AG08396 (cell line): ENCODE results near the gene PITPNM2.

ENCODE experiments used
- DNase-seq: peaks from one replicate; pipeline ENCODE4 v3.0.0; 2012; ENCODE audit warnings: low spot score, mixed read lengths

Gene PITPNM2

DNA sequence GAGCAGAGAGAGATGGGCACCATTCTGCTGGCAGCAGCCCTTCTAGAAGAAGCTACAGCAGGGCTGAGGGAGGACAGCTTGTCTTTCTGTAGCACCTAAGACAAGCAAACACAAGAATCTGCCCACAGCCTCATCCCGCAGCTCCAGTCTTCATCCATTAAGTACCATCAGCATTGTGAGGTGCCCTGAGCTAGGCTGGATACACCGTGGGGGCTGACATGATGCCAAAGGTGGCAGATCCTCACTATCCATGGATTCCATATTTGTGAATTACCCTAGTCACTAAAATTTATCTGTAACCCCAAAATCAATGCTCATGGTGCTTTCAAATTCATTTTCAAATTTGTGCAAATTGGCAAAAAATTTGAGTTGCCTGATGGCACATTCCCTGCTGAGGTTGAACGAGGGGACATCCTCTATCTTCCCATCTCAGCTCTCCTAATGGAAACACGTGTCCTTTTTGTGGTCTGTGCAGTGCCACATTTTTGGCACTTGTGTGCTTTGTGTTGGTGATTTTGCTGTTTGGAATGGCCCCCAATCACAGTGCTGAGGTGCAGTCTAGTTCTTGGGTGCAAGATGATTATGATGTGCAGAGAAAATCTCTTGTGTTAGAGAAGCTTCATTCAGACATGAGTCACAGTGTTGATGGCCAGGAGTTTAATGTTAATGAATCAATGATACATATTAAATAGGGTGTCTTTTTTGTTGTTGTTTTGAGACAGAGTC is 7.0 kb downstream of the PITPNM2 start:
- no peak for DNase-seq

DNA sequence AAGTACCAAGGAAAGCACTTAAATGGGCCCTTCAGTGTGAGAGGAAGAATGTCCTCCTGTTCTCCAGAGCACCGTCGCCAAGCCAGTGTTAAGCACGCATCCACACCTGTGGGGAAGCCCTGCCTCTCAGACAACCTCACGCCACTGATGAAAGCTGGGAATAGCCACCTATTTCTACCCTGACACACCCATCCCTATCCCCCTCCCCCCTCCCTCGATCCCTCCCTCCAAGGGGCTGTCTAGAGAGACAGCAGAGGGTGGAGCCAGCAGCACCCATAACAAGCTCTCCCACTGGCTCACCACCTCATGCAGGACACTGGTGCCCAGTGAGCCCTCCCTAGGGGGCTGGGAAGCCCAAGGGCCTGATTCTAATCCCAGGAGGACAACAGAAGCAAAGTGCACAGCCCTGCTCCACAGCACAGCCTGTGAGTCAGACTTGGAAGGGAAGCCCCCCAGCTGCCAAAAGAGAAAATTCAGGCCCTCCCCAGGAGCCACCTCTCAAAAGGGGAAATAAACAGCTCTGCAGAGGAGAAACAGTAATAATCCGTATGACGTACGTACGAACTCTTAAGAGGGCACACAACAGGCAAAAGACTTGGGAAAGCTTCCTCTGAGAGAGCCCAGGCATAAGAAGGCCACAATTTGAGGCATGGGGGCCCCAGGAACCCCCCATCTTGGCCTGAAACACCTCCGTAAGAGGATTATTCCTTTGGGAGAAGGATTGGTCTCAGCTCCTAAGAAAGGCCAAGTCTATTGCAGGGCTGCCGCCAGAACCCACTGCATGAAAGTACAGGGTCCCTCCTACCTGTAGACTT is 7.8 kb downstream of the PITPNM2 start:
- DNase-seq = no peak

DNA sequence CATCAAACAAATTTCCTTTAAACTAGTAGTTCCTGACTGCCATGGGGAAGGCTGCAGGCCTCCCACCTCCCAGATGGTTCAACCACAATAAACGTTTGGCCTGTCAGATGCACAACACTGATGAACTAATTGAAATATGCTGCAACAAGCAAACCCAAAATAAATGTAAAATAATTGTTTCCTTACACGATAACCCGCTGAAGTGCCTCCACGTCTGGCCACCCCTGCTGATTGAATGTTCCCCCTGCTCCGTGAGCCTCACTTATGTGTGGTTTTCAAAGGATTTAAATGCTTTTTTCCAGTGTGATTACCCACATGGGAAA is 8.4 kb downstream of the PITPNM2 start:
- DNase-seq = no peak

DNA sequence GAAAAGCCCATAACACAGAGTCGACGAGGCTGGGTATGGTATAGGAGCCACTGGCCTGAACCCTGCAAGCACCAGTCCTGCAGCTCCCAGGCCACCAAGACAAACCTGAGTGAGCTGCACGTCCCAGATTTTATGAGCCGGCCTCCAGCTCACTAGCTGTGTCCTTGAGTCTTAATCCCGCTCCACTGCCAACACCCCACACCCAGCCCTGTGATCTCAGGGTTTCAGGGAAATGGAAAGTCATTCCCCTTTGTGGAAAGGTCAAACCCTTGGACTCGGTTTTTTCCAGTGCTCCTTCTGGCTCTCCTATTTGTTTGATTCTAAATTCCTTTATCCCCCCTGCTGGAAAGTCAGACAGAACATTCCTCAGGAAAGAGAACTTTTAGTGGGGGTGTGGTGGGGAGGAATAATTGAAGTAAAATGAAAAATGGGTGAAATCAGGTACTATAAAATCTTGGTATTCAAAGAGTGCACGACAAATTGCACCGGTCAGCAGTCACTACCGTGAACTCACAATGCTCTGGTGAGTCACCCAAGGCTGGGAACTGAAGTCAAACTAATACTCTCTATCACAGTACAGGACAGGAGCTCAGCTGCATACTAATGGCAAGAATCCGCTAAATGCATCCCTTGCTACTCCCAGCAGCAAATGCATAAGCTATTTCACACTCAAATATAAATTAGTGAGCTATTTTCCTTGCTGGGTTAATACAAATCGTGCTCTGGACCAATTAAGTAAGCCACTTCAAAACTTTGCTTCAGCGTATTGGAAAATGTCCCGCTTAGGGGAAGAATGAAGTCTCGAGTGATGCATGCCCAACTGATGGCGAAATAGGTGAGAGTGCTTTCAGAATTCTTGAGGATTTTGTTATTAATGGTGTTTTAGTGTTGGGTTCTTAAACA is 9.0 kb downstream of the PITPNM2 start:
- DNase-seq = peak; percentile 46

DNA sequence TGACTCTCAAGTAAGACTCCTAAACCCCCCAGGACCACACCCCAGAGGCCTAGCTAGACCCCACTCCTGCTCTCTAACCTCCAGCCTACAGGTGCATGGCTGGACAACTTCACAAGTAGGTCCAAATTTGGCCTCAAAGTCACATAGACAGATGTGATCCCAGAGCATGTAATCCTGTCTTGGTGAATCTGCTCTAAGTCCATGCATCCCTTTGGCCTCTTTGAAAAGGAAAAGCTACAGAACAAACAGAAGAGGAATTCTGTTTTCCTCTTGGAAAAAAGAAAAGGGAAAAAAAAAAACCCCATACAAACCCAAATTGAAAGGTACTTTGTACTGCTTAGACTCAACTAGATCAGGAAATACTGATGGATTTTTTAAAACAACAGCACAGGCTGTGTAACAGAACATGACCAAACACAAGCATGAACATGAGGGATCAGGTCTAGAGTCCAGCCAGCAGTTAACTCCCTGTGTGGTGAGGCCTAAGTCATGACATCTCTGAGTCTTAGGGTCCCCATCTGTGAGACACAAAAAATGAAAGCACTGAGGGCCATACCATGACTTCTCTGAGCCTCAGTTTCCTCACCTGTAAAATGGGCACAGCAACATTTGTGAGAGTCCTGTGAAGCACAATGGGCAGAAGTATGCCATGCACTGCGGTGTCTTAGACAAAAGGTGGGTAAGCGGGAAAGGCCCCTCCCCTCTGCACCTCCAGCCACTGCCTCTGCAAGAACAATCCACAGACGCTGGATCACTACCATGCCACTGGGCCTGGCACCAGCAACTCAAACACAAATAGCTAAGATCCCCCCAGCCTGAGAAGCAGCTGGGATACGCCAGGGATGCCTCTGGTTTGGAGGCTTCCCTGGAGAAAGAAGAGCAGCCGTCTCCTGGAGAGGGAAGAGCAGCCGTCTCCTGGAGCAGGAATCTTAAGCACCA is 9.9 kb downstream of the PITPNM2 start:
- DNase-seq = no peak

DNA sequence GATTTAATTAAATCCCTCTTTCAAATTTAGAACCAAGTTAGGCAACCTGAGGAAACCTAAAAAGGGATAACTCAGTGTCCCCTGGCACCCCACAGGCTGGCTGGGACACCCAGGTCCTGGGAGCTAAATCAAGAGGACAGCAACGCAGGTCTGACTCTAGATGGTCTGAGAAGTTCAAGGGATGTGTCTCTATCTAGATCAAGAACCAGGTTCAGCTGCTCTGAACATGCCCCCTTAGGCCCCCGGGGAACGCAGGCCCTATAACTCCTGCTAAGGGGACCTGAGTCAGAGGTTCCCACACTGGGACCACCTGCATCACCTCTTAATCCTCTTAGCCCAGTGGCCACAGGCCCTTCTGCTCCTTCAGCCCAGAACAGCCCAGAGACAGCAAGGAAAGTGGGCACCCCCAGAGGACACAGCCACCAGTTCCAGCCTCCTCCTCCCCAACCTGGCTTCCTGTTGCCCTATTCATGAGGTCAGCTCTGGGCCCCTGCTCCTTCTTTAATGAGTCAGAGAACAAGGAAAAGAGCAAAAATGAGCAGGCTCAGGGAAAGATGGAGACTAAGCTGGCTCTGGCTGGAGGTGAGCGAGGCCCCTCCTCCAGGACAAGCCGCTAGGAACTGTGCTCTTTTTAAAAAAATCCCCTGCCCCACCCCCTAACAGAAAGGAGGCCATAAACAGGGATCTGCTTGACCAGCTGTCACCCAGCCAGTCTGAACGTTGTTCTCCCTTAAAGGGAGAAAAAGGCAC is 10.8 kb downstream of the PITPNM2 start:
- DNase-seq = no peak

DNA sequence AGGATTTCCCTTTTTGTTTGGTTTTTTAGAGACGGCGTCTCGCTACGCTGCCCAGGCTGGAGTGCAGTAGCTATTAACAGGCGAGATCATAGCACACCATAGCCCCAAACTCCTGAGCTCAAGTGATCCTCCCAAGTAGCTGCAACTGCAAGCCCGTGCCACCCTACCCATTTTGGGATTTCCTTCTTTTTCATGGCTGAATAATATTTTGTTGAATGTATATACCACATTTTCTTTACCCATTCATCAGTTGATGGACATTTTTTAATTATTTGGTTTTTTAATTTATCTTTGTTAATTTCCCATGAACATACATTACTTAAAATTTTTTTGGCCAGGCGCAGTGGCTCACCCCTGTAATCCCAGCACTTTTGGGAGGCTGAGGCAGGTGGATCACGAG is 15.2 kb downstream of the PITPNM2 start:
- no peak for DNase-seq

DNA sequence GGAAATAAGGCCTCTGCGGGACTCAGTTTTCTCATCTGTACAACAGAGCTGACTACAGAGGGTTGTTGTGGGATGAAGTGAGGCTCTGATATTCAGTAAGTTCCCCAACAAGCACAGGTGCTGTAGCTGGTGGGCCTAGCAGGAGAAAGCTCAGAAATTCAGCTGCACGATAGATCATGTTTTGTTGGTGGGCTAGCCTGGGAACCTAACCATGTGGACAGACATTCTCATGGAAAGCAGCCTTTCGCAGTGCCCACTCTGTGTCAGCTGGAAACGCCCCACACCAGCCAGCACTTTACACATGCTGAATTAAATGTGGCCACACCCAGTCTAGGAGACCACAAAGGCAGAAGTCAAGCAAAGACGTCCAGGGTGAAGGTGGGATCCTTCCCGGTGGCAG is 16.1 kb downstream of the PITPNM2 start:
- DNase-seq = no peak

DNA sequence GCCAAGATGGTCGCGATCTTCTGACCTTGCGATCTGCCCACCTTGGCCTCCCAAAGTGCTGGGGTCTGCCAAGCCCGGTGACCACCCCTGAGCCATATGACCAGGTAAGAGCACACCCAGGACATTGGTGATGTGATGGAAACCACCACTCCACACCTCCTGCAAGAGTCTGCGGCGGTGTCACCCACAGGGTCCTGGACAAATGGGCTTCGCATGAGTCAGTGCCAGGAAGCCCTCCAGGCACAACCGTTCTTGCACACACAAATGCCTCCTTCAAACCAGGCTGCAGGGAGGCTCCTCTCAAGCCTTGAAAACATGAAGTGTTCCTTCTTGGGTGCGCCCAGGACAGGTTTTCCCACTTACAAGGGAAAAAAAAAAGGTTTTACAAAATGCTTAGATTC is 16.6 kb downstream of the PITPNM2 start:
- no peak for DNase-seq

DNA sequence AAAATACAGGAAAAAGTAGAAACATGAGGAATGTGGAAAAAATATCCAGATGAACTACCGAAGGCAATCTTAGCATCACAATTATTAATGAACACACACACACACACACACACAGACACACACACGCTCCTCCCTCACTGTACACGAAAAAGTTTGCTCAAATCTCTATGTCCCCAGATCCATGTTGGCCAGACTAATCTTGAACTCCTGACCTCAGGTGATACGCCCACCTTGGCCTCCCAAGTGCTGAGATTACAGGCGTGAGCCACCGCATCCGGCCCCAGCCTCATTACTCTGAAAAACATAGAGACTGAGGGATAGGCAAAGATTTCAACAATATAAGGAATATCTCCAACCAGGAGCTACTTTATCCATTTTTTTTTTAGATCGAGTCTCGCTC is 17.2 kb downstream of the PITPNM2 start:
- no peak for DNase-seq

DNA sequence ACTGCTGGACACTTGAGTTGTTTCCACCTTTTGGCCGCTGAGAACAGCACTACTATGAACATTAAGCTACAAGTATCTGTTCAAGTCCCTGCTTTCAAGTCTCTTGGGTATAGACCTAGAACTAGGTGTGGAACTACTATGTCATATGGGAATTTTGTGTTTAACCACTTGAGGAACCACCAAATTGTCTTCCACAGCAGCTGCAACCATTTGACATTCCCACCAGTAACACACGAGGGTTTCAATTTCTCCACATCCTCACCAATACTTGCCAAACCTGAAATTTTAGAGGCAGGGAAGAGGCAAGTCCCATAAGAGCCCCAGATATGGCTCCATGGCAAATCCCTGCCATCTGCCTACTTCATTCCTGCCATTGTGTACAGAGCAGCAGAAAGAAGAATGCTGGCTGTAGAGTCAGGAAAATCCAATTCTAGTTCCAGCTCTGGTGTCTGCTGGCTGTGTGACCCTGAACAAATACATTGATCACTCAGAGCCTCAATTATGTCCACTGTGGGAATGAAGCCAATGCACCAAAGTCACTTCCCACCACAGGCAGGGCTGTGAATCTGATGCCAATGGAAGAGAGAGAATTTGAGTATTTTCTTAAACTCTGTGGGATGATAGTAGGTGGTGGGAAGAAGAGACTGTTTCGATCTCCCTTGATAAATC is 17.8 kb downstream of the PITPNM2 start:
- DNase-seq = no peak

DNA sequence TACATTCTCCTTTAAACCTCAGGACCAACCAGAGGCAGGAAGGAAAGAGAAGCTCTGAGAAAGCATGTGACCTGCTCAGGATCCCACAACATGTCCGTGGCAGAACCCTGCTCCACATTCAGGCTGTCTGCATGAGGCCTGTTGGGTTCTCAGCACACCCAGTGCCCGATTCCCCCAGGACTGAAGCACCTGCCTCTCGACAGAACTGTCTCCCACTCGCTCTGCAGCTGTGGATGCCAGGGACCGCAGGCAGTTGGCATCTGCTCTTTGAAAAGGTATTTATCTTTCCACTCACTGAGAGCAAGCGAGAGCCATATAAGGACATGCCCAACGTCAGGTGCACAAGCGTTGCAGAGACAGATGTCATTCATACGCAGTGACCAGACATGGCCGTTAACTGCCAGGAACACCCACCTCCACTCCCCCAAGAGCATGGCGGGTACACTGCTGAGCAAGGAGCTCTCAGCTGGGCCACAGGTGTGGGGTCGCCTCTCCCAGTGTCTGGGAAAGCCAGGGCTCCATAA is 18.9 kb downstream of the PITPNM2 start:
- no peak for DNase-seq

DNA sequence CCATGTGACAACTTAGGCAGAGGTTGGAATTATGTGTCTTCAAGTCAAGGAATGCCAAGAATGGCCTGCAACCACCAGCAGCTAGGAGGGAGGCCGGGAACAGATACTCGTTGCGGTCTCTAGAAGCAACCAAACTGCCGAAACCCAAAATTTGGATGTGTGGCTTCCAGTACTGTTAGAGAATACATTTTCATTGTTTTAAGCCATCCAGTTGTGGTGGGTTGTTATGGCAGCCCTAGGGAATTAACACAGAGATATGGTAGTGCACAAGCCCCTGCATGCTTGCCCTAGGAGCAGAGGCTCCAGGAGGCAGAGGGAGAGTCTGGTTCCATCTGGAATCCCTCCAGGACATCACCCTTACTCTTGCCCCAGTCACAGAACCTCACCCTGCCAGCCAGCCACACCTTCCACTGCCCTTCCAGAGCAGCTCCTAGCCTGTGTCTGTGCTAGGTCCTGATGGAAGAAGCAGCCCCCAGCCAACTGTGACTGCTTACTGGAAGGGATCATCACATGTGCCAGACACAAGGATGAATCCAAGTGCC is 19.5 kb downstream of the PITPNM2 start:
- DNase-seq = no peak

DNA sequence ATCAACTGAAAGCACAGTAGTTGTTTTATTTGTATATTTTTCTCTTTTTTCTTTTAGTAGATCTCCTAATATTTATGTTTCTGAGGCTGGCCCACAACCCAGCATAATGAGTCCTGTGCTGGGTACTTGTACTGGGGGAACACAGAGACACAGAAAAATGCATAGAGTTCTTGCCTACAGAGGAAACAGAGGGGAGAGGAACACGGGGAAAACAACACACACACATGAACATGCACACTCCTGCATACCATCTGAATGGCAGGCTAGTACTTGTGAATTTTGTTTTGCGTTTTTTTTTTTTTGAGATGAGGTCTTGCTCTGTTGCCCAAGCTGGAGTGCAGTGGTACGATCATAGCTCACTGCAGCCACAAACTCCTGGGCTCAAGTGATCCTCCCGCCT is 21.3 kb downstream of the PITPNM2 start:
- no peak for DNase-seq

DNA sequence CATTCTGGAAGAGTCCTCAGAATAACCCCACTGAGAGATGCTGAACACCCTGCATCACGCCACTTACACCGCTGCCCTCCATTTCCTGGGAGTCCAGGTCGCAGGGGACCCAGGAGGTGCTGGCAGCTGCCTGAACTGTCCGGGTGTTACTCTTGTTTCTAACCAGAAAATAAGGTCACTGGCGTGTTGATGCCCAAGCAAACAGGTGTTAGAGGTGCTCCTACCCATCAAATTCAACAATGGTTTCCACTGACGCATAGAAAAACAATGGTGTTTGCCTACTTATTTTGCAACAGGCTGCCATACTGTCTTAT is 23.8 kb downstream of the PITPNM2 start:
- DNase-seq = no peak

DNA sequence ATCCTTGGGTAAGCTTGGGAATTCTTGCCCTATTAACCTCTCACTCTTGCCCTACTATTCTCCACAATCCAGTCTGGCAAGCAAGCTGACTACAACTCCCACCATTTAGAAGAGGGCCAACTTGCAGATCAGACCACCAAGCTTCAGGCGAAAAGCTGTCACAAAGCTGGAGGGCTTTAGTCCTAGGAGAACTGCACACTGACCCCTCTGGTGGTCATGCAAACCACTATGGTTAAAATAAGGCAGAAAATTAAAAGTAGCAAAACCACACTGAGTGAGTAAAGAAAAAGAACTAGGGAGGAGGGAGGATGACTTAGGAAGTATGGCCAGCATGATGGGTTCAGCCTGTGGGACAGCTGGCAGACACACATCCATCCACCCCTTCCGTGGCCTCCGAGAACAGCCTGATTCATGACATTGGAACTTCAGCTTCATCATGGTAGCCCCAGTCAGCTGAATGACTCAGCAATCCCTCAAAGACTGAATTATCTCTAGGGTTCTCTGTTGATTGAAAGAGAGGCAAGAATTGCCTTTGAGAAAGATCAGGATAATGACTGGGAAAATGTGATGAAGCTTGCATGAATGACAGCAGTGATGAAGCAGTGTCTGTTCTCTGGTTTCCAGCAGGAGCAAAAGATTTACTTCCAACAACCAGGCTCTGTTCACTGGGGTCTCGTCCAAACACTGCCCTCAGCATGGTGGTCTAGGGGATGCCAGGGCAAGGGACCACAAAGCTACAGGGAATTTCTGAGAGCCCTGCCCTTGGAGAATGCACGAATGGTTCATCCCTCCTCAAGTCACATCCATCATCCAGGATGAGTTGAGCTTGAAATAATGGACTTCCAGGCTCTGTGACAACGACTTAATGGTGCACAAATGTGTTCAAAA is 24.4 kb downstream of the PITPNM2 start:
- peak; percentile 89 for DNase-seq

DNA sequence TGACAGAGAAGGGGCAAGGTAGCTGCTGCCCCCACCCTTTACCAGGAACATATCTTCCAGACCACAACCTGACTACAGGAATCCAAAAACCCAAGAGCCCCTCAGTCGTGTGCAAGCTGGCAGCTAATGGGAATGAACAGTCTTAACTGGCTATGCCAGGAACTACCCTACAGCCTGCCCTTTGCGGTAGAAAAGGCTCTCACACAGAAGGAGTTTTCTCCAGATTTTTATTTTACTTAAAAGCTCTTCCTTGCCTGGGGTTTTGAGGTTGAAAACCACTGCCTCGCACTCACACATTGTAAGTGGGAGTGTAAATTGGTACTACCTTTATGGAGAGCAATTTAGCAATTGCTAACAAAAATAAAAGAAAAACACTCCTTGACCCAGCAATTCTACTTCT is 28.3 kb downstream of the PITPNM2 start:
- no peak for DNase-seq

DNA sequence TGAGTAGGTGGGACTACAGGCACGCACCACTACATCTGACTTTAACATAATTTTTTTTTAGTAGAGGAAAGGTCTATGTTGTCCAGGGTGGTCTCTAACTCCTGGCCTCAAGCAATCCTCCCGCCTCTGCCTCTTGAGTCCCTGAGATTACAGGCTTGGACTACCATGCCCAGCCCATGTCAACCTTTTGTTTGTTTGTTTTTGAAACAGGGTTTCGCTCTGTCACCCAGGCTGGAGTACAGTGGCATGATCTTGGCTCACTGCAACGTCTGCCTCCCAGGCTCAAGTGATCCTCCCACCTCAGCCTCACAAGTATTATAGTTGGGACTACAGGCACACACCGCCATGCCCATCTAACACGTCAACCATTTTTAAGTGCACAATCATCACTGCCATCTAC is 29.2 kb downstream of the PITPNM2 start:
- DNase-seq = no peak
